ENCODE measurements around the gene OR9G4.

GRCh38 chr11:56750190-56750589, 1.7 kb upstream of the OR9G4 start:
- TF ChIP-seq CTCF (conservative IDR thresholded peaks at IDR 0.05; ENCODE audit: low read depth, low read length) (no peak), RAD21 (IDR thresholded peaks at IDR 0.05; ENCODE audit: low read length) (no peak), POLR2A (IDR thresholded peaks at IDR 0.05; ENCODE audit: low read depth, low read length) (no peak), MAFK (IDR thresholded peaks at IDR 0.05; ENCODE audit: low read depth, low read length) (no peak), FOS (IDR thresholded peaks at IDR 0.05; ENCODE audit: low read depth, low read length) (no peak), MXI1 (IDR thresholded peaks at IDR 0.05; ENCODE audit: borderline replicate concordance, low read depth, low read length) (no peak), RFX5 (IDR thresholded peaks at IDR 0.05; ENCODE audit: low read depth, low read length) (no peak)

All from IMR-90 (cell line).